IgD-negative memory B cell (primary cell): ENCODE measurements around the gene UNC13D. TPM values are rescaled to one million over a fixed set of nuclear protein-coding genes. Genes with fewer than 3 reads are reported as not detected.

ENCODE experiments used
- H3K27ac Mint-ChIP-seq, 3 donors: one replicate each; pipeline ENCODE4 v1.8.0; 2020 to 2022; ENCODE audit warnings: mild to moderate bottlenecking in 3 of 3, mixed read lengths in 3 of 3, moderate library complexity in 1 of 3
- H3K27me3 Mint-ChIP-seq: one replicate; pipeline ENCODE4 v1.8.0; 2021; ENCODE audit warnings: mixed read lengths
- H3K36me3 Mint-ChIP-seq: one replicate; pipeline ENCODE4 v1.8.0; 2020; ENCODE audit warnings: mild to moderate bottlenecking, mixed read lengths
- H3K4me1 Mint-ChIP-seq, 3 donors: one replicate each; pipeline ENCODE4 v1.8.0; 2020 to 2022; ENCODE audit warnings: mixed read lengths in 3 of 3, mild to moderate bottlenecking in 1 of 3
- H3K4me3 Mint-ChIP-seq, 4 donors: one replicate each; pipeline ENCODE4 v1.8.0; 2020 to 2022; ENCODE audit warnings: mild to moderate bottlenecking in 4 of 4, mixed read lengths in 4 of 4, moderate library complexity in 3 of 4
- H3K9me3 Mint-ChIP-seq, 3 donors: one replicate each; pipeline ENCODE4 v1.8.0; 2020 to 2021; ENCODE audit warnings: mixed read lengths in 3 of 3, mild to moderate bottlenecking in 1 of 3
- polyA plus RNA-seq: library from polyadenylated mRNA; unstranded; fragments of 300-500 nt; fragmentation: Illumina TruSeq; gene quantifications from one replicate; pipeline ENCODE4 v1.2.3, GENCODE V29; 2021

UNC13D gene
- polyA plus RNA-seq, 1 donor from 2014 or later, result 42.0 TPM

DNA sequence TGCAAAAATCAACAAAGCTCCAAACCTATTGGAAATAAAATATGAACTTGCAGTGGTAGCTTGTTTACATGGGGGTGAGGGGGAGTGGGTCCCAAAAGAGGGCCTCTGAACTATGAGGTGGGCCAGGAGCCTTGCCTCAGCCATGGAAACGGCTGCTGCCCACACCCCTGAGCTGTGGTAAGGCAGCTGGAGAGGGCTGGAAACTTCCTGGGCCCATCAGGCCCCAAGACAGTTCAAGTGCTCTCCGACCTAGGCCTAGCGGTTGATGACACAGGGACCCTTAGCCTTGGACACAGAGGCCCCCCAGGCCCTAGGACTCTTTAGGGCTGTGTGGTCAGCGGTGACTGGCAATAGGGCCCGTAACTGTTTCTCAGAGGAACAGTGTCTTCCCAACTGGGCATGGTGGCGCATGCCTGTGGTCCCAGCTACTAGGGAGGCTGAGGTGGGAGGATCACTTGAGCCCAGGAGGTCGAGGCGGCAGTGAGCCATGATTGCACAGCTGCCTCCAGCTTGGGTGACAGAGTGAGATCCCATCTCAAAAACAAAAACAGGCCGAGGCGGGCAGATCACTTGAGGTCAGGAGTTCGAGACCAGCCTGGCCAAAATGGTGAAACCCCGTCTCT, 18.3 kb downstream of the UNC13D start:
- peaks cover 2% of the 10 kb centered on the region for H3K36me3 Mint-ChIP-seq
- H3K4me3 Mint-ChIP-seq, result no peak overlapping the region
- H3K4me1 Mint-ChIP-seq, result peaks cover 0 to 17% (median 7%) of the 10 kb centered on the region in 3 donors
- no peaks in the 10 kb centered on the region for H3K27me3 Mint-ChIP-seq
- no peaks in the 10 kb centered on the region for H3K9me3 Mint-ChIP-seq
- peak overlapping the region in 1 of 3 donors; percentile 53 for H3K27ac Mint-ChIP-seq

DNA sequence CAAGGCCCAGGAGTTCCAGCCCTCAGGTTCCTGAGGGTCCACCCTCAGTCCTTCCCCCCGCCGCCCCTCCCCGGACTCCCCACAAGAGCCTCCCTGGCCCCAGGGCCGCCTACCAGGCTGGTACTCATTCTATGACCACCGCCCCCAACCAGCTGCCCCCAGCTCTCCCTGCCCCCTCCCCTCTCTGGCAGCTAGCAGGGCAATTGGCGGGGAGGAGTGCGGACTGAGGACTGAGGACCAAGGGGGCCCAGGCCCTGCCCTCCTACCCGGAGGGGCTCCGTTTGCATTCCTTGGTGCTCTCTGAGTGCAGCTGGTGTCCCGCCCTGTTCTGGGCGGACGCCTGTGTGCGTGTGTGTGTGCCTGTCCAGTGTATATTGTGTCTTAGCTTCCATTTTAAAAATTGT, 19.1 kb downstream of the UNC13D start:
- Mint-ChIP-seq H3K27ac (no peak overlapping the region), H3K27me3 (no peaks in the 10 kb centered on the region), H3K4me1 (peaks cover 0 to 17% (median 7%) of the 10 kb centered on the region in 3 donors), H3K36me3 (peaks cover 2% of the 10 kb centered on the region), H3K9me3 (no peaks in the 10 kb centered on the region), H3K4me3 (peak overlapping the region in 1 of 4 donors; percentile 63)

- no peaks in the 10 kb centered on the region for H3K27me3 Mint-ChIP-seq
- H3K36me3 Mint-ChIP-seq, result peaks cover 2% of the 10 kb centered on the region
- H3K9me3 Mint-ChIP-seq, result no peaks in the 10 kb centered on the region
- no peak overlapping the region for H3K4me3 Mint-ChIP-seq
- no peak overlapping the region for H3K27ac Mint-ChIP-seq
- H3K4me1 Mint-ChIP-seq, result peaks cover 0 to 17% (median 7%) of the 10 kb centered on the region in 3 donors
Observed at GRCh38 chr17:75824666-75825065, 19.5 kb downstream of the UNC13D start.

DNA sequence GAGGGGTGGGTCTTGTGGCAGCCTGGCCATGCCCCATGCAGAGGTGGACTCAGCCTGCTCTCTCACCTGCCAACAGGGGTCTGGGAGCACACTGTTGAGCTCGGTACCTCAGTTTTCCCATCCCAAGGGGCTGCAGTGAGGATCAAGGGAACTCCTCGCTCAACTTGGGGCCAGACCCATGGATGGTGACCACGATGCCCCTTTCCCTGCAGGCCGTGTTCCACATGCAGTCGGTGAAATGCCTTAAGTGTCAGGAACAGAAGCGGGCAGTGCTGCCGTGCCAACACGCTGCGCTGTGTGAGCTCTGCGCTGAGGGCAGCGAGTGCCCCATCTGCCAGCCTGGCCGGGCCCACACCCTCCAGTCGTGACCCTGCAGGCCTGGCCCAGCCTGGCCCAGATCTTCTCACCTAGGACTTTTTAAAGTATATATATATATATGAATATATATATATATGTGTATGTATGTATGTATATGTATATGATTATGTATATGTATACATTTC, 20.1 kb downstream of the UNC13D start:
- H3K27me3 Mint-ChIP-seq, result no peaks in the 10 kb centered on the region
- H3K4me1 Mint-ChIP-seq, result peaks cover 0 to 17% (median 7%) of the 10 kb centered on the region in 3 donors
- H3K27ac Mint-ChIP-seq, result no peak overlapping the region
- H3K4me3 Mint-ChIP-seq, result no peak overlapping the region
- peaks cover 2% of the 10 kb centered on the region for H3K36me3 Mint-ChIP-seq
- H3K9me3 Mint-ChIP-seq, result no peaks in the 10 kb centered on the region

DNA sequence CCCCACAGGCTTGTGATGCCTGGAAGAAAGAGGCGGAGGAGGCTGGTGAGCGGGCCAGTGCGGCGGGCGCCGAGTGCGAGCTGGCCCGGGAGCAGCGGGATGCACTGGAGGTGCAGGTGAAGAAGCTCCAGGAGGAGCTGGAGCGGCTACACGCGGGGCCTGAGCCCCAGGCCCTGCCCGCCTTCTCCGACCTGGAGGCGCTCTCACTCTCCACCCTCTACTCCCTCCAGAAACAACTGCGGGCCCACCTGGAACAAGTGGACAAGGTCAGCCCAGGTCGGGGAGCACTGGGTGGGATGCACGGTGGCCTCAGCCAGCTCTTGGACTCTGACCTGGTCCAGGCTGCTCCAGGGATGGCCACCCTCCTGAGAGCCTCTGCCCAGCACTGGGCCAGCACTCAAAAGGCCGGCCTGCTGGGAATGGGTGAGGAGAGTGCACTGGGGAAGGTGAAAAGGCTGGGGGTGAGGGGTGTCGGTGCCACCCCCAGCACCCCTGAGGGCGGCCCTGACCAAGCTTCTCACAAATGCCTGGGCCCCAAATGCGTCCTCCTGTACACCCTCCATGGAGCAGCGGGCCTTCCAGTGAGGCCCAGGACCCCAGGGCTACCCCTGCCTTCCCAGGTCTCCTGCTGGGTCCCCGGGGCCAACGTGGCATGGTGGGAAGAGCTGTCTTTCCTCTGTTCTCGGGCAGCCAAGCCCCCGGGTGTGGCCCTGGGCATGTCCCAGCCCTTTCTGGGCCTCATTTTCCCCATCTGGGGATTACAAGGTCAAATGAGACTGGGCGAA, 20.8 kb downstream of the UNC13D start:
- Mint-ChIP-seq H3K27me3 (no peaks in the 10 kb centered on the region), H3K4me3 (no peak overlapping the region), H3K27ac (no peak overlapping the region), H3K9me3 (no peaks in the 10 kb centered on the region), H3K4me1 (peaks cover 0 to 17% (median 7%) of the 10 kb centered on the region in 3 donors), H3K36me3 (peaks cover 2% of the 10 kb centered on the region)

- no peak overlapping the region for H3K4me3 Mint-ChIP-seq
Observed at GRCh38 chr17:75822800-75823166, 21.4 kb downstream of the UNC13D start.

DNA sequence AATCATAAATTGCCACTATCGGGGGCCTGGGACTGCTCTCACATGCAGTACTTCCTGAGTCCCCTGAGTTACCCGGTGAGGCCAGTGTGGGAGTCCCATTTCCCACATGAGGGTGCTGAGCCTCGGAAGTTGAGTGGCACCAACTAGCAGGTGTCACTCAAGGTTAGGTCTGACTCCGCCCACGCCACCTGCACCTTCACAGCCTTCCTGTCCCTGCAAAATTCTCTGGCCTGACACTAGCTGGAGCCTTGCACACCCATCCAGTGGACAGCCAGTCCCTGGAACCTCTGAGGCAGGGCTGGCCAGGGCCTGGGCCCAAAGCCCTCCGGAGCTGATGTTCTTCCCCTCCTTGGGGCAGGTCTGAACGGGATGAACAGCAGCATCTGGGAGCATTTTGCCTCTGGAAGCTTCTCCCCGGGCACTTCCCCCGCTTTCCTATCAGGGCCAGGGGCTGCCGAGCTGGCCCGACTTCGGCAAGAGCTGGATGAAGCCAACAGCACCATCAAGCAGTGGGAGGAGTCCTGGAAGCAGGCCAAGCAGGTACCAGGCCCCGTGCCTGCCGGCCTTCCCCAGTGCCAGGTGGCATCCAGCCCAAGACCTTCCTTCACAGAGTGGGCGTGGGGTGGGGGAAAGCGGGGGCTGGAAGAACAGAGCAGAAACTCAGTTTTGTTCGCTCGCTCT, 21.9 kb downstream of the UNC13D start:
- Mint-ChIP-seq H3K36me3 (peaks cover 2% of the 10 kb centered on the region), H3K4me1 (peaks cover 0 to 13% (median 7%) of the 10 kb centered on the region in 3 donors), H3K4me3 (peak overlapping the region in 2 of 4 donors; percentile 39 to 55), H3K9me3 (no peaks in the 10 kb centered on the region), H3K27ac (peak overlapping the region; percentile 83 to 85 (median 85)), H3K27me3 (no peaks in the 10 kb centered on the region)

More at GRCh38 chr17:75822800-75823166, 21.4 kb downstream of the UNC13D start:
- Mint-ChIP-seq H3K4me1 (peaks cover 0 to 15% (median 7%) of the 10 kb centered on the region in 3 donors), H3K36me3 (peaks cover 2% of the 10 kb centered on the region), H3K27me3 (no peaks in the 10 kb centered on the region), H3K9me3 (no peaks in the 10 kb centered on the region), H3K27ac (no peak overlapping the region)

DNA sequence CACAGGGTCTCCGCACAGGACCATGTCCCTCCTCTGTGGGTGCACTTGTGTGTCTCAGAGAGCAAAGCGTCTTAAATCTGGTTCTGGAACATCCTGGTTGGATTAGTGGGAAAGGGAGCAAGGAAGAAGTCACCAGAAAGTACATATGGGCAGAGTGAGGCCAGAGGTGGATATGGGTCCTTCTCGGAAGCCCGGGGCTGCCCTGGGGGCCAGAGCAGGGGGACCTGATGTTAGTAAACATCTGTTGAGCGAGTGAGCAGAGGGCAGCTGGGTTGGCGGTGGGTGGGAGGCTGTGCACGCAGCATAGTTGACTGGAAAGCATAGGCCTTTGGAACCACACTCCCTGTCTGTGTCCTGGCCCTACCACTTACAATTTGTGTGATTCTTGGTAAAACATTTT, 22.7 kb downstream of the UNC13D start:
- Mint-ChIP-seq H3K27ac (peak overlapping the region; percentile 80 to 85 (median 83)), H3K4me3 (no peak overlapping the region), H3K4me1 (peaks cover 0 to 9% (median 7%) of the 10 kb centered on the region in 3 donors), H3K27me3 (no peaks in the 10 kb centered on the region), H3K9me3 (no peaks in the 10 kb centered on the region), H3K36me3 (peaks cover 2% of the 10 kb centered on the region)

DNA sequence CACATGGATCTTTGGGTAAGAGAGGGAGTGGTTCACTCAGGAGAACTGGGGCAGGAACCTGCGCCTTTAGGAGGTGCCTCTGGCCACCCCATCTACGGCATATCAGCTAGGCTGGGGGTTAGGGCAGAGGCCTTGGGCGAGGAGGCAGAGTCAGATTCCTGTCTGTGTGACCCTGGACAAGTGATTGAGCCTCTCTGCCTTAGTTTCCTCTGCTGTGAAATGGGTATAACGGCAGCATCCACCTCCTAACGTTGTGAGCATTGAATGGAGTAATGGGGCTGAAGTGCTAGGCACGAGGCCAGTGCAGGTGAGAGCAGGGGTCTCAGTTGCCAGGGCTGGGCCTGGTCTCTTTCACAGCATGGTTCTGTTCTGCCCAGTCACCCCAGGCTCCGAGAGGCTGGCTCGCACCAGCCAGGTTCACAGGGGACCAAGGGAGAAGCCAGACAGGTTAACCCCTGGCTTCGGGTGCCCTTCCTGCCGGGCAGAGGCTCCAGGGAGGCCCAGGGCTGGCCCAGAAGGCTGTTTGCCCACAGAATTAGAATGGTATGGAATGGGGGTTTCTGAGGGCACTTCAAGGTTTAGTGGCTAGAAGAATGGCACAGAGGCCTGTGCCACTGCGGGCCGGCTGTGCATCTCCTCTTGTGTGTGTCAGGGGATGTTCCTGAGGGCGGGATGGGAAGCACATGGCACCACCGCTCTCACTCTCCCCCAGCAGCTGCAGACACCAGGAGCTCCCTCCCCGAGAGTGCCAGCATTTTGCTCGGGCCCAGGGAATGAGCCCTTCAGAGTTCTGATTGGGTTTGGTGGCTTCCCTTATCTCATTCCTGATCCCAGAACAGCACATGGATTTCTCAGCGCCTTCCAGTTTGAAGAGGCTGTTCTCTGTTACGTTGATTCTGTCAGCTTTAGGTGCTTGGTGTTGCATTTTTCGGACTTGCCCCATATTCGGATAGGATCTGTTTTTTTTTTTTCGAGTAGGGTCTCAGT, 23.8 kb downstream of the UNC13D start:
- Mint-ChIP-seq H3K4me3 (no peak overlapping the region), H3K27me3 (no peaks in the 10 kb centered on the region), H3K36me3 (peaks cover 2% of the 10 kb centered on the region), H3K9me3 (no peaks in the 10 kb centered on the region), H3K4me1 (peaks cover 0 to 9% (median 7%) of the 10 kb centered on the region in 3 donors), H3K27ac (no peak overlapping the region)

DNA sequence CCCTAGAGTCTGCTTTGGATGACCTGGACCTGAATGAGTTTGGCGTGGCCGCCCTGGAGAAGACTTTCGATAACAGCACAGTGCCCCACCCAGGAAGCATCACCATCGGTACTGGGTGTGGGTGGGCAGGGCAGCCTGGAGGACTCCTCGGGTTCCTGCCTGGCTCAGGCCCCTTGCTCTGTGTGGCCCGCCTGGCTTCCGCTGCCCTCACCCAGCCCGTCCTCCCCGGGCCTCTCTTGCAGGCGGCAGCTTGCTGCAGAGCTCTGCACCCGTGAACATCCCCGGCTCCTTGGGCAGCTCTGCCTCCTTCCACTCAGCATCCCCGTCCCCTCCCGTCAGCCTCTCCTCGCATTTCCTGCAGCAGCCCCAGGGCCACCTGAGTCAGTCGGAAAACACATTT, 24.5 kb downstream of the UNC13D start:
- no peak overlapping the region for H3K4me3 Mint-ChIP-seq
- peaks cover 2% of the 10 kb centered on the region for H3K36me3 Mint-ChIP-seq
- H3K27ac Mint-ChIP-seq, result peak overlapping the region in 1 of 3 donors; percentile 51
- no peaks in the 10 kb centered on the region for H3K9me3 Mint-ChIP-seq
- peaks cover 0 to 9% (median 7%) of the 10 kb centered on the region in 3 donors for H3K4me1 Mint-ChIP-seq
- H3K27me3 Mint-ChIP-seq, result no peaks in the 10 kb centered on the region

GRCh38 chr17:75819116-75819515, 25.1 kb downstream of the UNC13D start:
- Mint-ChIP-seq H3K27ac (peak overlapping the region in 1 of 3 donors; percentile 51), H3K36me3 (no peaks in the 10 kb centered on the region), H3K9me3 (no peaks in the 10 kb centered on the region), H3K4me3 (peak overlapping the region in 1 of 4 donors; percentile 77), H3K27me3 (no peaks in the 10 kb centered on the region), H3K4me1 (peaks cover 0 to 9% (median 7%) of the 10 kb centered on the region in 3 donors)

DNA sequence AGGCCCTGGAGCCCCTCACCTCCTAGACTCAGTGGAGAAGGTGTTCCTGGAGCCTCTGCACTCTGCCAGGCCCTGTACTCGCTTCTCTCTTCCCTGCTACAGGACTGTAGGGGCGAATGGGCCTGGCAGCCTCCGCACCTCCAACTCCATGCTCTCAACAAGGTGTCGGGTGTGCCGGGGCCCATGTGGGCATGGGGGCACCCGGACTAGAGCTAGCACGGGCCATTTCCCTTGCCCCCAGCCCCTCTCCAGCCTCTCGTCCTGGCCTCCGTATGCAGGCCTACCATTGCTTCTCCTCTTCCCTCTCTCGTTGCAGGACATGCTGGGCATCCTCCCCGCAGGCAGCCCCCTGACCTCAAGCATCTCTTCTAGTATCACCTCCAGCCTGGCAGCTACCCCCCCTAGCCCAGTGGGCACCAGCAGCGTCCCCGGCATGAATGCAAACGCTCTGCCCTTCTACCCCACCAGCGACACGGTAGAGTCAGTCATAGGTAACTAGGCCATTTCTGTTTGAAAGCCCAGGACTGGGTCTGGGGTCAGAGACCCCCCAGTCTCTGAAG, 25.8 kb downstream of the UNC13D start:
- H3K9me3 Mint-ChIP-seq, result no peaks in the 10 kb centered on the region
- no peaks in the 10 kb centered on the region for H3K27me3 Mint-ChIP-seq
- H3K4me3 Mint-ChIP-seq, result no peak overlapping the region
- peak overlapping the region in 2 of 3 donors; percentile 17 to 80 for H3K27ac Mint-ChIP-seq
- H3K4me1 Mint-ChIP-seq, result peaks cover 0 to 9% (median 7%) of the 10 kb centered on the region in 3 donors
- H3K36me3 Mint-ChIP-seq, result no peaks in the 10 kb centered on the region

DNA sequence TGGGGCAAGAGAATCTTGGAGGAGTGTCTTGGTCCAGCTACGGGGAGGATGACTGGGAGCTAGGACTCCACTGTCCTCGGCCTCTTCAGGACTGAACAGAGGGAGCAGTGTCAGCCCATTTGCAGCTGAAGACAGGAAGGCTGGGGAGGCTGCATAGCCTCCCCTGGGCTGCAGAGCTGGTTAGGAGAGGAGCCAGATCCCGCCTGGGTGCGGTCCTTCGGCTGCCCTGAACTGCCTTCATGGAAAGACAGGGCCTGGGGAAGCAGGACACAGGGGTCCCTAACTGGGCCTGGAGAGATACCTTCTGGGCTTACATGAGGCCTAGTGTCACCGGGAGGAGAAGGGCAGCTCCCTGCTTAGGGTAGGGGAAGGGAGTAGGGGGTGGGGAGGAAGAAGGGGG, 26.6 kb downstream of the UNC13D start:
- no peak overlapping the region for H3K4me3 Mint-ChIP-seq
- H3K36me3 Mint-ChIP-seq, result no peaks in the 10 kb centered on the region
- no peaks in the 10 kb centered on the region for H3K9me3 Mint-ChIP-seq
- H3K27me3 Mint-ChIP-seq, result no peaks in the 10 kb centered on the region
- H3K4me1 Mint-ChIP-seq, result peaks cover 0 to 9% (median 7%) of the 10 kb centered on the region in 3 donors
- H3K27ac Mint-ChIP-seq, result no peak overlapping the region

- Mint-ChIP-seq H3K9me3 (no peaks in the 10 kb centered on the region), H3K27me3 (no peaks in the 10 kb centered on the region), H3K4me1 (peaks cover 0 to 3% (median 1%) of the 10 kb centered on the region in 3 donors), H3K36me3 (no peaks in the 10 kb centered on the region), H3K27ac (peak overlapping the region in 1 of 3 donors; percentile 31), H3K4me3 (no peak overlapping the region)
Observed at GRCh38 chr17:75816693-75817092, 27.5 kb downstream of the UNC13D start.
